HCT116 (cell line): ENCODE measurements around the gene ARMC3. TPM values are rescaled to one million over a fixed set of nuclear protein-coding genes. Genes with fewer than 3 reads are reported as not detected.

ENCODE experiments used
- ATAC-seq: fragments of 200-7000 bp; cut with Tn5 transposase; 2 replicates; pipeline ENCODE4 v1.9.1; 2020; ENCODE audit warnings: mild to moderate bottlenecking, moderate library complexity
- BruUV-seq: library from RNA; stranded (reverse); fragments of 400-500 nt; replicated peaks from 2 replicates; lab custom pipeline; 2021; lab: Mats Ljungman, UMichigan
- CTCF ChIA-PET: fragments of 300-600 bp; sonication (Branson Sonifier 250); formaldehyde crosslinking; loops from one replicate; lab custom pipeline; 2021; ENCODE audit warnings: antibody characterized with exemption; lab: Charles Lee
- POLR2A ChIA-PET: fragments of 300-600, 350-600 bp; sonication (Branson Sonifier 250); formaldehyde crosslinking; loops from one replicate; lab custom pipeline; 2021; ENCODE audit warnings: antibody characterized with exemption; lab: Charles Lee
- RAD21 ChIA-PET, 2 experiments: fragments of 300-600 bp; sonication (Branson Sonifier 250); formaldehyde crosslinking; loops; one replicate each; lab custom pipeline; 2023; ENCODE audit warnings: low total read pairs in 2 of 2; ENCODE audit not compliant: uncharacterized antibody in 2 of 2, unreplicated experiment in 2 of 2, low non-redundant PET in 1 of 2; lab: Charles Lee
- DNase-seq: peaks from one replicate; pipeline ENCODE4 v3.0.0-alpha.2; 2010; ENCODE audit warnings: low read depth, low spot score
- H2AFZ ChIP-seq: fragments of 200-600 bp; shearing (Covaris generic), sonication (generic); 2 replicates; pipeline ENCODE4 v1.6.1; 2017; ENCODE audit warnings: low read depth, mixed run types, mixed read lengths, antibody characterized with exemption, low read length; ENCODE audit not compliant: poor library complexity, severe bottlenecking
- H3K27ac ChIP-seq: 2 replicates; pipeline ENCODE4 v1.5.1; 2012; ENCODE audit warnings: low read depth, low read length
- H3K27me3 ChIP-seq: fragments of 200-600 bp; sonication (generic); 2 replicates; pipeline ENCODE4 v1.6.1; 2016; ENCODE audit warnings: mixed run types, low read length, mixed read lengths; ENCODE audit not compliant: insufficient read depth
- H3K36me3 ChIP-seq, 2 experiments: fragments of 200-500 bp in 1 of 2; fragments of 200-600 bp in 1 of 2; sonication (Bioruptor generic) in 1 of 2; sonication (generic) in 1 of 2; 2 replicates each; pipeline versions ENCODE4 v1.5.1 to v1.6.1; 2014 to 2016; ENCODE audit warnings: low read length in 2 of 2, inconsistent platforms in 1 of 2, mixed read lengths in 1 of 2, mixed run types in 1 of 2; ENCODE audit not compliant: insufficient read depth in 2 of 2, control insufficient read depth in 1 of 2
- H3K4me1 ChIP-seq, 2 experiments: fragments of 200-600 bp in 1 of 2; sonication (generic) in 1 of 2; 2 replicates each; pipeline versions ENCODE4 v1.5.1 to v1.6.1; 2012 to 2017; ENCODE audit warnings: low read length in 2 of 2, inconsistent platforms in 1 of 2, mild to moderate bottlenecking in 1 of 2, mixed read lengths in 1 of 2, mixed run types in 1 of 2, moderate library complexity in 1 of 2; ENCODE audit not compliant: insufficient read depth in 2 of 2, control insufficient read depth in 1 of 2
- H3K4me2 ChIP-seq: fragments of 200-600 bp; sonication (generic); 2 replicates; pipeline ENCODE4 v1.6.1; 2017; ENCODE audit warnings: mixed run types, low read length, mixed read lengths
- H3K4me3 ChIP-seq, 2 experiments: fragments of 200-600 bp in 1 of 2; sonication (generic) in 1 of 2; replicated peaks in 1 of 2; 2 replicates each; pipeline ENCODE4 v1.5.1; 2011 to 2016; ENCODE audit warnings: low read length in 2 of 2, control low read depth in 1 of 2, low read depth in 1 of 2, mild to moderate bottlenecking in 1 of 2, mixed read lengths in 1 of 2, mixed run types in 1 of 2
- H3K79me2 ChIP-seq: fragments of 200-600 bp; sonication (generic); 2 replicates; pipeline ENCODE4 v1.6.1; 2017; ENCODE audit warnings: mild to moderate bottlenecking, mixed run types, low read length, moderate library complexity, mixed read lengths; ENCODE audit not compliant: insufficient read depth
- H3K9ac ChIP-seq: fragments of 200-600 bp; sonication (generic); 2 replicates; pipeline ENCODE4 v1.6.1; 2016; ENCODE audit warnings: low read length, mixed read lengths
- H3K9me2 ChIP-seq: fragments of 200-600 bp; sonication (generic), shearing (Covaris generic); 2 replicates; pipeline ENCODE4 v1.6.1; 2017; ENCODE audit warnings: mixed run types, mild to moderate bottlenecking, moderate library complexity; ENCODE audit not compliant: insufficient read depth
- H3K9me3 ChIP-seq, 2 experiments: fragments of 200-500 bp in 1 of 2; fragments of 200-600 bp in 1 of 2; sonication (Bioruptor generic) in 1 of 2; sonication (generic) in 1 of 2; 2 replicates each; pipeline ENCODE4 v1.6.1; 2014 to 2017; ENCODE audit warnings: low read length in 2 of 2, mixed read lengths in 2 of 2, inconsistent platforms in 1 of 2, low read depth in 1 of 2, mild to moderate bottlenecking in 1 of 2, mixed run types in 1 of 2, moderate library complexity in 1 of 2; ENCODE audit not compliant: control insufficient read depth in 1 of 2, insufficient read depth in 1 of 2
- H4K20me1 ChIP-seq: fragments of 200-600 bp; sonication (generic), shearing (Covaris generic); 2 replicates; pipeline ENCODE4 v1.6.1; 2017; ENCODE audit warnings: mixed run types, mild to moderate bottlenecking, moderate library complexity; ENCODE audit not compliant: insufficient read depth
- CBX3 ChIP-seq: IDR thresholded peaks from 2 replicates; pipeline ENCODE4 v1.6.1; 2012; ENCODE audit warnings: low read depth
- ELF1 ChIP-seq: IDR thresholded peaks from 2 replicates; pipeline ENCODE4 v1.6.1; 2012; ENCODE audit warnings: low read depth, borderline replicate concordance
- RAD21 ChIP-seq: IDR thresholded peaks from 2 replicates; pipeline ENCODE4 v1.6.1; 2012; ENCODE audit warnings: low read depth, mild to moderate bottlenecking
- YY1 ChIP-seq: IDR thresholded peaks from 2 replicates; pipeline ENCODE4 v1.6.1; 2011; ENCODE audit warnings: low read length, low read depth, moderate library complexity, mild to moderate bottlenecking; ENCODE audit not compliant: insufficient replicate concordance; ENCODE audit errors: extremely low read depth
- ZFX ChIP-seq: fragments of 450-650 bp; IDR thresholded peaks from 2 replicates; pipeline ENCODE4 v1.6.1; 2017
- intact Hi-C: fragments of 100-400 bp; cut with micrococcal nuclease; formaldehyde crosslinking; loops from 2 replicates; pipeline ENCODE4 v1.10.0; 2022
- total RNA-seq: library from RNA; stranded (reverse); gene quantifications from one replicate; pipeline ENCODE4 v1.2.1, GENCODE V29; 2021; ENCODE audit not compliant: unreplicated experiment
- TF ChIP-seq, protein P1 (sequence below), 3 experiments: fragments of 200-600 bp in 1 of 3; sonication (generic) in 1 of 3; IDR thresholded peaks in 2 of 3; conservative IDR thresholded peaks in 1 of 3; 2 replicates each; pipeline ENCODE4 v1.5.1; 2012 to 2017; ENCODE audit warnings: low read depth in 2 of 3, low read length in 2 of 3, antibody characterized with exemption in 1 of 3, borderline replicate concordance in 1 of 3, control low read depth in 1 of 3, mild to moderate bottlenecking in 1 of 3, mixed read lengths in 1 of 3, mixed run types in 1 of 3, moderate library complexity in 1 of 3; ENCODE audit not compliant: insufficient read depth in 1 of 3

The ARMC3 gene
- total RNA-seq, 1 experiment from 2014 or later: 2.6 TPM

DNA sequence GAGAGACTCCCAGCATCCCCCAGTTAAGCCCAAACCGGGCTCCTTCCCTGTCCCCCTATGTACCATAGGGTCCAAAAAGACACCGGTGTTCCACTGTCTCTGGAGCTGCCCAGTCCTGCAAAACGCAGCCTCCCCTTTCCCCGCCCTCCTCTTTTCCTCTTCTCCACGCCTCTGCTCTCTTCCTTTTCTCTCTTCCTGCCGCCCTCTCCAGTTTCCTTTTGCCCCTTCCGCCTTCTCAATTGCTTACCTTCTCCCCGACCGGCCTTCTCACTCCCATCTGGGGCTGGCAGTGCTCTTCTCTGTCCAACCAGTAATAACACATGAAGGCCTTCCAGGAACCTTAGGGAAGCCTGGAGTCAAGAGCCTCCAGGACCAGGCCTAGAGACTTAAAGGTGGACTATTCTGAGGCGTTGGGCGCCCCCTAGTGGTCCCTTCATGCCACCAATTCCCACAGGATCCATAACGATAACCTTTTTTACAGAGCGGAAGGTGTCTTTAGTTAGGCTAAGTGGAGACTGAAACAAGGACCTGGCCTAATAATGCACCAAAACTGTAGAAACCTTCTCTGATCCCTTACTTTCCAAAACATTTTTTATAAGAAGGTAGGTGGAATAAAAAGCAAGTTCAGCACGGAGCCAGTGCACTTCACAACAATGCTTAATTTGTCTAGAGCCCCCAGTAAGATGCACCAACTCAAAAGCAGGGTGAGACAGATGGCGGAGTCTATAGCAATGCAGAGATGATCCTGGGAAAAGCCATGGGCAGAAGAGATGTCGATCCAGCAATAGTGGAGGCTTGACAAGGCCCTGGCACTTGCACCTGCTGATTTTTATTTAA, 140.3 kb downstream of the ARMC3 start:
- H3K4me3 ChIP-seq: no peak overlapping the region
- POLR2A ChIA-PET: no interaction called here
- intact Hi-C loops: loop anchor here (1.0 to 10.0 kb wide), 5 partner anchors 79 to 1075 kb away; no protein-coding TSS in a partner anchor
- H3K4me2 ChIP-seq: no peak overlapping the region
- no TSS peak for BruUV-seq
- peak; percentile 98 for ATAC-seq
- H3K79me2 ChIP-seq: no peaks in the 10 kb centered on the region
- no peak overlapping the region for H3K27ac ChIP-seq
- H3K9me2 ChIP-seq: no peaks in the 10 kb centered on the region
- no peak overlapping the region for H3K9ac ChIP-seq
- H3K36me3 ChIP-seq: no peaks in the 10 kb centered on the region
- H3K4me1 ChIP-seq: peaks cover 4 to 11% of the 10 kb centered on the region in 2 experiments; a peak in 3 of 4 replicates
- CTCF ChIA-PET: no interaction called here
- RAD21 ChIA-PET: no interaction called here
- peak; percentile 81 for DNase-seq
- TF ChIP-seq, protein P1, sequence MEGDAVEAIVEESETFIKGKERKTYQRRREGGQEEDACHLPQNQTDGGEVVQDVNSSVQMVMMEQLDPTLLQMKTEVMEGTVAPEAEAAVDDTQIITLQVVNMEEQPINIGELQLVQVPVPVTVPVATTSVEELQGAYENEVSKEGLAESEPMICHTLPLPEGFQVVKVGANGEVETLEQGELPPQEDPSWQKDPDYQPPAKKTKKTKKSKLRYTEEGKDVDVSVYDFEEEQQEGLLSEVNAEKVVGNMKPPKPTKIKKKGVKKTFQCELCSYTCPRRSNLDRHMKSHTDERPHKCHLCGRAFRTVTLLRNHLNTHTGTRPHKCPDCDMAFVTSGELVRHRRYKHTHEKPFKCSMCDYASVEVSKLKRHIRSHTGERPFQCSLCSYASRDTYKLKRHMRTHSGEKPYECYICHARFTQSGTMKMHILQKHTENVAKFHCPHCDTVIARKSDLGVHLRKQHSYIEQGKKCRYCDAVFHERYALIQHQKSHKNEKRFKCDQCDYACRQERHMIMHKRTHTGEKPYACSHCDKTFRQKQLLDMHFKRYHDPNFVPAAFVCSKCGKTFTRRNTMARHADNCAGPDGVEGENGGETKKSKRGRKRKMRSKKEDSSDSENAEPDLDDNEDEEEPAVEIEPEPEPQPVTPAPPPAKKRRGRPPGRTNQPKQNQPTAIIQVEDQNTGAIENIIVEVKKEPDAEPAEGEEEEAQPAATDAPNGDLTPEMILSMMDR (IDR thresholded peaks at IDR 0.05 in 2 of 3, conservative IDR thresholded peaks at IDR 0.05 in 1 of 3; ENCODE audit: borderline replicate concordance in 1 of 3, insufficient read depth in 1 of 3, low read depth in 2 of 3, low read length in 2 of 3): peak; percentile 64 to 93 (median 82)
- TF ChIP-seq YY1 (peak; percentile 64), ELF1 (no peak), ZFX (peak; percentile 25; the same call in 1 of the 2 replicates), CBX3 (no peak), RAD21 (peak; percentile 94)
- no peaks in the 10 kb centered on the region for H3K9me3 ChIP-seq
- H3K27me3 ChIP-seq: no peaks in the 10 kb centered on the region
- H2AFZ ChIP-seq: peak overlapping the region; percentile 80
- no peaks in the 10 kb centered on the region for H4K20me1 ChIP-seq
